Bronchial epithelial cell (primary cell): ENCODE results near the gene SLA2. TPM values are rescaled to one million over a fixed set of nuclear protein-coding genes. Genes with fewer than 3 reads are reported as not detected.

Experiments
- DNase-seq: peaks from one replicate; pipeline ENCODE4 v3.0.0-alpha.2; 2010; ENCODE audit warnings: low read depth
- FAIRE-seq: peaks from 2 replicates; lab custom pipeline; 2011; peaks lifted over from hg19 to GRCh38; lab: Jason Lieb, UNC
- H3K27me3 ChIP-seq: 2 replicates; pipeline ENCODE4 v1.5.1; 2011; ENCODE audit warnings: low read length; ENCODE audit not compliant: control insufficient read depth, insufficient read depth
- H3K36me3 ChIP-seq: 2 replicates; pipeline ENCODE4 v1.5.1; 2011; ENCODE audit warnings: low read length; ENCODE audit not compliant: control insufficient read depth, insufficient read depth
- H3K4me3 ChIP-seq: 2 replicates; pipeline ENCODE4 v1.5.1; 2011; ENCODE audit warnings: mild to moderate bottlenecking, low read depth, low read length, control low read depth
- total RNA-seq: library from RNA; depleted of rRNA; stranded (reverse); fragments of >200 nt; gene quantifications from 2 replicates; pipeline ENCODE4 v1.2.1, GENCODE V29; 2014
- TF ChIP-seq, protein P1 (sequence below): IDR thresholded peaks from 2 replicates; pipeline ENCODE4 v1.5.1; 2011; ENCODE audit warnings: mild to moderate bottlenecking, moderate library complexity, low read length, control low read depth, inconsistent platforms; ENCODE audit not compliant: insufficient read depth, severe bottlenecking

The SLA2 gene
- total RNA-seq, 1 donor from 2014 or later = not detected

DNA sequence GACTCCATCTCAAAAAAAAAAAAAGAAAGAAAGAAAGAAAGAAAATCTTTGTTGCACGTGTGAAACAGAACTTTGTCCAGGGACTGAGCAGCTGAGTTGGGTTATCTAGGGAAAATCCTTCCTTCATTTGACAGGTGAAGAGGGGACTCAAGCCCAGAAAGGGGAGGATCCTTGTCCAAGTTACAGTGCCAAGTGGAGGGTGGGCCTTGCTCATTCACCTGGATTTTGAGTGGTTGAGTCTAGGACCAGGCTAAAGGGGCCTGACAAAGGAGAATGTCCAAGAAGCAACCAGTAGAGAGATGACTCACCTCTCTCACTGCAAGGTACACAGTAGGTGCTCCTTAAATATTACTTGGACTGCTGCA is 69.9 kb downstream of the SLA2 start:
- TF ChIP-seq, protein P1, sequence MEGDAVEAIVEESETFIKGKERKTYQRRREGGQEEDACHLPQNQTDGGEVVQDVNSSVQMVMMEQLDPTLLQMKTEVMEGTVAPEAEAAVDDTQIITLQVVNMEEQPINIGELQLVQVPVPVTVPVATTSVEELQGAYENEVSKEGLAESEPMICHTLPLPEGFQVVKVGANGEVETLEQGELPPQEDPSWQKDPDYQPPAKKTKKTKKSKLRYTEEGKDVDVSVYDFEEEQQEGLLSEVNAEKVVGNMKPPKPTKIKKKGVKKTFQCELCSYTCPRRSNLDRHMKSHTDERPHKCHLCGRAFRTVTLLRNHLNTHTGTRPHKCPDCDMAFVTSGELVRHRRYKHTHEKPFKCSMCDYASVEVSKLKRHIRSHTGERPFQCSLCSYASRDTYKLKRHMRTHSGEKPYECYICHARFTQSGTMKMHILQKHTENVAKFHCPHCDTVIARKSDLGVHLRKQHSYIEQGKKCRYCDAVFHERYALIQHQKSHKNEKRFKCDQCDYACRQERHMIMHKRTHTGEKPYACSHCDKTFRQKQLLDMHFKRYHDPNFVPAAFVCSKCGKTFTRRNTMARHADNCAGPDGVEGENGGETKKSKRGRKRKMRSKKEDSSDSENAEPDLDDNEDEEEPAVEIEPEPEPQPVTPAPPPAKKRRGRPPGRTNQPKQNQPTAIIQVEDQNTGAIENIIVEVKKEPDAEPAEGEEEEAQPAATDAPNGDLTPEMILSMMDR = no peak
- FAIRE-seq (no peak), DNase-seq (no peak)
- Histone ChIP-seq H3K4me3 (no peak overlapping the region), H3K27me3 (no peaks in the 10 kb centered on the region), H3K36me3 (peaks cover 7% of the 10 kb centered on the region)

DNA sequence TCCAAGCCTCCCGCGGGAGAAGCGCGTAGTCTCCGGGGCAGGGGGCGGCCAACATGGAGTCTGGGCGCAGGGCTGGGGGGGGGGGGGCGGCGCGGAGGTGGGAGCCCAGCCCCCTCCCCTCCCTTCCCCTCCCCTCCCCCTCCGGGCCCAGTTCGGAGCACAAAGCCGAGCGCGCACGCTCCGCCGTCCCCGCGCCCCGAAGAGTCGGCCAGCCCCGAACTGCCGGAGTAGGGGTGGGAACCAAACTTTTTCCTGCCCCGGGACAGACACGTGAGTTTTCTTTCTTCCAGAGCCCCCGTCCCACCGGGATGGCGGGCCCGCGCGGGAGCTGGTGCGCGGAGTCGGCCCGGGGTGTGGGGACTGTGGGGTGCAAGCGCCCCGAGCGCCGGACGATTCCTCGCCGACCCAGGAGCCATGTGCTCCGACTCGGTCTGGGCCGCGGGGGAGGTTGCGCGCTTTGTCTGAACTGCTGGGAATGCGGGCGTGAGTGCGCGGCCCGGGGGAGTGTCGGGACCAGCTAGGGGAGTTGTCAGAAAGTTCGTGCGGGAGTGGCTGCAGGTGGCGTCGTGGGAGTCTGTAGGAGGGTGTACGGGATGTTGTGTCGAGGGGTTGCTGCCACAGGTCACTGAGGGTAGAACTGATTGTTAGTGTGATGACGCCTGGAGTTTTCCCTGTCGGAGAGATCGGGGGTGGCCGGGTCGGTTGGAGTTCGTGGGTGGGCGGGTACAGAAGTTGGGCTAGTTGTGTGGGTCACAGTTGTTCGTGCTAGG is 71.4 kb downstream of the SLA2 start:
- DNase-seq = peak; percentile 15
- no peak for FAIRE-seq

DNA sequence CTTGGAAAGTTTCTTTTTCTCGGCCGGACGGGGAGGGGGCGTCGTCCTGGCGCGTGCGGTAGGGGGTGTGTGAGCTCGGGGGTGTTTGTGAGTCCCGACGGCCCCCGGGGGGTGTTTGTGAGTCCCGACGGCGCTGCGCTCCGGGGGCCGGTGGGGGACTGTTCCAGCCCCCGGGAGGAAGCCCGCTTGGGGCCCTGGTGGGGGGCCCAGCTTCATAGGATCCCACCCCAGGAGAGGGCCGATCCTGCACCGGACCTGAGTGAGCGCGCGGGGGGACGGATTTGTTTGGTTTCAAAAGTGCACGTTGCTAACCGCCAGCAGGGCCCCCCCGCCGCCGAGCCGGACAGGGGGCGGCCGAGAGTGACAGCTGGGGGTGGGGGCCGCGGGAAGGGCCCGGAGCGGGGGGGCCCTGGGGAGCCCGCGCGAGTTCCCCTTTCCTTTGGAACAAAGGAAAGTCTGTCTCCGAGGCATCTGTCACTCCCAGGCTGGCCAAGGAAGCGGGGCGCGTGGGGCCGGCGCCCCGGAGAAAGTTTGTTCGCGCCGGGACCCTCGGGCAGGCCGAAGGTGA is 72.1 kb downstream of the SLA2 start:
- TF ChIP-seq, protein P1 = no peak
- Histone ChIP-seq H3K4me3 (peak overlapping the region; percentile 67), H3K36me3 (no peaks in the 10 kb centered on the region), H3K27me3 (no peaks in the 10 kb centered on the region)
- DNase-seq (no peak), FAIRE-seq (no peak)

More for the DNA sequence above, 71.4 kb downstream of the SLA2 start:
- TF ChIP-seq, protein P1 = no peak
- Histone ChIP-seq H3K36me3 (peaks cover under 1% of the 10 kb centered on the region), H3K27me3 (no peaks in the 10 kb centered on the region), H3K4me3 (peak overlapping the region; percentile 67)

DNA sequence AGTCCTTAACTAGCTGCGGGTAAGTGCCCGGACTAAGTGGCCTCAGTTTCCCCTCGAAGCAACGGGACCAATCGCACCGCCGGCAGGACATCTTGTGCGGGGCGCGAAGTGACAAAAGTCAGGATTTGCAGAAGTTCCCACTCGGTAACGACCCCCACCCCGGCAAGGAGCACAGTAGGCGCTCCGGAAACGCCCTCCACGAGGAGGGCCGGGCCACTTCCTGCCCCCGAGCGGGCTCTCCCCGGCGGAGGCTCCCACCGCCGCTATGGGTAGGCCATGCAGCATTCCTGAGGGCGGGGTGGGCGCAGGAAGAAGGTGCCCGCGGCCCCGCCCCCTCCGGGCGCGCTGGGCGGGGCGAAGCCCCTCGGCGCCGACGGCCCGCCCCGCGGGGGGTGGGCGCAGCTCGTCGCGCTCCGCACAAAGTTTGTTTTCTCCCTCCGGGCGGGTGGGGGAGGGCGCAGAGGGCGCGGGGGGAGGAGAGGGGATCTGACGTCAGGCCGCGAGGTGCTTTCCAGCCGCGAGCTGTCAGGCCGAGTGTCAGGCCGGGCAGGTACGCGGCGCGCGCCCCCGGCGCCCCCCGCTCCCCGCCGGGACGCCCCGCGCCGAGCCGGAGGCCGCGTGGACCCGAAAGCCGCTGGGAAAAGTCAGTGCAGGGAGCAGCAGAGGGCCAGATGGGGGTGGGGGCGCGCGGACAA is 72.7 kb downstream of the SLA2 start, which contains the start of gene TGIF2:
Gene TGIF2, plus strand, starts transcription at position 495 of the 695 bp plus-strand sequence. CDS start 5,178 bp downstream, outside the sequence.
- Histone ChIP-seq H3K36me3 (no peaks in the 10 kb centered on the region), H3K4me3 (peak within 1 kb of the TSS; percentile 67), H3K27me3 (no peaks in the 10 kb centered on the region)
- TF ChIP-seq, protein P1 = no peak
- DNase-seq = peak; percentile 55
- no peak for FAIRE-seq

DNA sequence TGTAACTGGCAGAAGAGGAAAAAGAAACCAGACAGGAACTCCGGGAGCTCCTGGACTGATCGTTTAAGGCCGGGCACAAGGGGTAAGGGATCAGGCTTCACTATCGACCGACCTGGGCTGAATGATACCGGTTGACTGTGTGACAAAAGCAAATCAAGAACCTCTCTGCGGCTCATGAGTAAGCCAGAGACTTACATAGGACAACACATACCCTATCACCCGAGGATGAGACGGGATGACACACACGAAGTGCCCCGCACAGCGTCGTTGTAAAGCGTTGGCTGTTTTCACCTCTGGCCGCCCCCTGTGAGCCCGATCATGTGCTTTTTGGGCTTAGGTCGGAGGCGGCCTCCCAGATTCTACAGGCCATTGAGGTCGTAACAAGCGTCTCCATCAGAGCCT is 73.3 kb downstream of the SLA2 start:
- Histone ChIP-seq H3K27me3 (no peaks in the 10 kb centered on the region), H3K4me3 (peak overlapping the region; percentile 67), H3K36me3 (no peaks in the 10 kb centered on the region)
- TF ChIP-seq, protein P1 = no peak
- DNase-seq (peak; percentile 51), FAIRE-seq (no peak)
